Pancreas (tissue), 10 donors: Measurements from ENCODE around the gene DNAAF5. TPM values are rescaled to one million over a fixed set of nuclear protein-coding genes. Genes with fewer than 3 reads are reported as not detected.
A peak's percentile ranks its signal among the peaks of the same experiment; 100 is the strongest.

Source experiments
- ATAC-seq, 4 donors: fragments of 200-7000 bp; cut with Tn5 transposase; one replicate each; pipeline versions ENCODE4 v1.8.0 to v1.9.1; 2020; ENCODE audit warnings: mild to moderate bottlenecking in 4 of 4, moderate library complexity in 4 of 4
- DNase-seq, 6 donors: peaks; one replicate each; pipeline ENCODE4 v3.0.0-alpha.2; 2020
- FAIRE-seq: peaks from 2 replicates; lab custom pipeline; 2012; peaks lifted over from hg19 to GRCh38; lab: Jason Lieb, UNC
- H3K27ac ChIP-seq, 4 donors: fragments of 200-600 bp; sonication (generic); 1 replicate in 3 of 4; 2 replicates in 1 of 4; pipeline versions ENCODE4 v1.5.0 to v1.8.0; 2020
- H3K27me3 ChIP-seq, 4 donors: fragments of 200-600 bp; one replicate each; pipeline ENCODE4 v1.8.0; 2021
- H3K36me3 ChIP-seq, 3 donors: fragments of 200-600 bp; sonication (generic) in 1 of 3; one replicate each; pipeline versions ENCODE4 v1.5.0 to v1.8.0; 2020 to 2021
- H3K4me1 ChIP-seq, 3 donors: fragments of 200-600 bp; one replicate each; pipeline ENCODE4 v1.8.0; 2021
- H3K4me3 ChIP-seq, 4 donors: fragments of 200-600 bp; sonication (generic) in 2 of 4; one replicate each; pipeline versions ENCODE4 v1.5.0 to v1.8.0; 2020 to 2021
- H3K9me3 ChIP-seq, 4 donors: fragments of 200-600 bp; one replicate each; pipeline ENCODE4 v1.8.0; 2021
- CTCF ChIP-seq, 4 donors: fragments of 200-600 bp; sonication (generic) in 3 of 4; IDR thresholded peaks; one replicate each; pipeline versions ENCODE4 v1.5.0 to v1.8.0; 2021; ENCODE audit warnings: antibody characterized with exemption in 4 of 4
- WGBS, 2 donors: extraction: QIAGEN DNeasy Blood & Tissue Kit; methylation state at CpG; one replicate each; pipeline ENCODE4 v1.1.7; 2013; 5-methylcytosine and 5-hydroxymethylcytosine counted together
- intact Hi-C, 3 donors: fragments of 100-400 bp; cut with DNase I; formaldehyde crosslinking; loops; one replicate each; pipeline versions ENCODE4 v1.11.1 to v1.14.2; 2022
- polyA plus RNA-seq, 2 donors: library from polyadenylated mRNA; stranded (reverse); fragments of 200-250 nt; gene quantifications; one replicate each; pipeline ENCODE4 v1.2.3, GENCODE V29; 2013
- total RNA-seq, 6 donors: library from RNA; stranded (reverse); fragmentation: NEBNext Ultra II Directional in 4 of 6; extraction: Animal tissue kit (Norgen Biotek cat#: 25700) in 4 of 6; gene quantifications; one replicate each; pipeline versions ENCODE4 v1.2.1 to v1.2.4, GENCODE V29; 2021 to 2023
- donor health status: healthy with polysubstance abuse.
- donor health status: DM: no; HTN: no; CAD: no; lungs with moderate emphysema.
- donor health status: DM: no; HTN: no; CAD: no.
- donor health status: control.
- donor health status: control.
- donor health status: Bipolar disorder and iron deficiency.
- donor health status: DM: yes; HTN: yes; CAD: no.
- donor health status: DM: no; HTN: no; CAD: no.
- donor health status: DM: no; HTN: no; CAD: no.
- donor health status: DM: yes; HTN: yes; CAD: no.

Gene DNAAF5
- total and polyA plus RNA-seq, 8 donors = 7.7 to 16.6 (median 11.8) TPM

GRCh38 chr7:767941-768731 lies 41.6 kb downstream of the DNAAF5 start:
- no peak for TF ChIP-seq CTCF (IDR thresholded peaks at IDR 0.05)
- intact Hi-C loops = no loop called here
- 92 to 95% methylated on average over 65 of the region's 65 CpGs for WGBS, 2 donors
- Histone ChIP-seq H3K27me3 (no peaks in the 10 kb centered on the region), H3K27ac (no peak overlapping the region), H3K36me3 (peaks cover 0 to 29% (median 12%) of the 10 kb centered on the region in 3 donors), H3K4me3 (no peak overlapping the region), H3K4me1 (peaks cover 20 to 23% (median 21%) of the 10 kb centered on the region in 3 donors), H3K9me3 (no peaks in the 10 kb centered on the region)
- DNase-seq (peak in 3 of 6 donors; percentile 31 to 64 (median 44)), ATAC-seq (no peak), FAIRE-seq (no peak)

DNA sequence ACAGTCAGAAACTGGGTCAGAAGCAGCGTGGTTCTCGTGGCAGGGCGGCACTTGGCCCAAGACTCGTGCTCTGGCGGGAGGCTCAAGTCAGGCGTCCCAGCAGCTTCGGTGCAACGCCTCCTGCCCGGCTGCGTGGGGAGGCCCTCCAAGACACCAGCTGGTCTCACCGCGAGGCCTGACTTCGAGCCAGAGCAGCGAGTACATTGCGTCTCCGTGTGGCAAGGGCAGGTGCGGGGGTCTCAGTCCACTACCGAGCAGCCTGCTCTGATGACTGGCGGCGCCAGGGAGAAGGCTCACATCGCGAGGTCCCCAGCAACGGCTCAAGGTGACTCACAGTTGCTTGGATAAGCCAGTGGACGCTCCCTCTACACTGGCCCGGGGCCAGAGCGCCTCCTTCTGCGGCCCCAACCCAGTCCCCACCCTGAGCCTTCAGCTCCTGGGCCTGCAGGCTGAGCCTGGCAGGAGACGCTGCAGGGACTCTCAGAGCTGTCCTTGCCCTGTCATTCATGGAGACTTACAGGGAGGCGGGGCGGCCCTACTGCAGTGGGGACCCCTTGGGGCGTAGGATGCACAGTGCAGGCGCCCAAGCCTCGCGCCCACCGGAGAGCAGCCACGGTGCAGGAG lies 42.5 kb downstream of the DNAAF5 start:
- no peaks in the 10 kb centered on the region for H3K27me3 ChIP-seq
- peaks cover 20 to 23% (median 21%) of the 10 kb centered on the region in 3 donors for H3K4me1 ChIP-seq
- H3K27ac ChIP-seq = no peak overlapping the region
- no peaks in the 10 kb centered on the region for H3K9me3 ChIP-seq
- FAIRE-seq = no peak
- intact Hi-C loops = no loop called here
- peaks cover 0 to 21% (median 5%) of the 10 kb centered on the region in 3 donors for H3K36me3 ChIP-seq
- no peak for TF ChIP-seq CTCF (IDR thresholded peaks at IDR 0.05)
- H3K4me3 ChIP-seq = no peak overlapping the region
- no peak for ATAC-seq
- WGBS, 2 donors = 86% methylated on average over 36 of the region's 36 CpGs
- DNase-seq = peak in 3 of 6 donors; percentile 34 to 69 (median 55)

- peaks cover 20 to 23% (median 21%) of the 10 kb centered on the region in 3 donors for H3K4me1 ChIP-seq
- FAIRE-seq (no peak), ATAC-seq (no peak), DNase-seq (peak in 1 of 6 donors; percentile 47)
- no peaks in the 10 kb centered on the region for H3K27me3 ChIP-seq
- H3K9me3 ChIP-seq = no peaks in the 10 kb centered on the region
- intact Hi-C loops = loop anchor here in 2 of 3 donors (5.0 kb wide), 1 partner anchor 448 kb away; no protein-coding TSS in a partner anchor
- peaks cover 0 to 7% (median 0%) of the 10 kb centered on the region in 3 donors for H3K36me3 ChIP-seq
- H3K27ac ChIP-seq = peak overlapping the region; percentile 49 to 81 (median 68)
- WGBS, 2 donors = 81 to 83% methylated on average over 14 of the region's 14 CpGs
- no peak overlapping the region for H3K4me3 ChIP-seq
- TF ChIP-seq CTCF (IDR thresholded peaks at IDR 0.05) = no peak
Measured at GRCh38 chr7:770336-770735, 43.8 kb downstream of the DNAAF5 start.

DNA sequence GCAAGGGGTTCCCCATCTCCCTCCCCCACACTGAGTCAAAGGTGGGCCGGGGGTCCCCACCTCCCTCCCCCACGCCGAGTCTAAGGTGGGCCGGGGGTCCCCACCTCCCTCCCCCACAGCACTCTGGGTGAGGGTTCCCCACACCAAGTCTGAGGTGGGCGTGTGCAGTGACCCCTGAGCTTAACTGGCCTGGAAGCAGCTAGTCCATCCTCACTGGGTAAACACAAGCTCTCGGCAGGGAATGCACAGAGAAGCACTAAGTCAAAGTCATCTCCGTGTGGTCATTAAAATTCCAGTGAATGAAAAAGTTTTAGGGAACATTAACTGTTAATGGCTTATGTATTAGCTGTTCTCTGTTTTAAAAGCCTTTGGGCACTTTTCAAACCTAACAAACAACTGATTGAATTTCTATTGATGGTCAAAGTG lies 44.3 kb downstream of the DNAAF5 start:
- peak; percentile 23 to 51 (median 30) for ATAC-seq
- no peak for TF ChIP-seq CTCF (IDR thresholded peaks at IDR 0.05)
- Histone ChIP-seq H3K4me1 (peaks cover 20 to 23% (median 21%) of the 10 kb centered on the region in 3 donors), H3K9me3 (no peaks in the 10 kb centered on the region), H3K27ac (peak overlapping the region; percentile 49 to 82 (median 79)), H3K36me3 (peaks cover 0 to 3% (median 0%) of the 10 kb centered on the region in 3 donors), H3K4me3 (no peak overlapping the region), H3K27me3 (no peaks in the 10 kb centered on the region)
- DNase-seq = peak in 2 of 6 donors; percentile 32 to 69
- 29 to 32% methylated on average over 7 of the region's 7 CpGs for WGBS, 2 donors
- no peak for FAIRE-seq
- intact Hi-C loops = loop anchor here in 2 of 3 donors (5.0 kb wide), 1 partner anchor 448 kb away; no protein-coding TSS in a partner anchor
